Measurements from ENCODE around the gene OLFM4. TPM values are rescaled to one million over a fixed set of nuclear protein-coding genes. Genes with fewer than 3 reads are reported as not detected.

OLFM4 gene
- total RNA-seq, 1 donor from 2014 or later = not detected

- Mint-ChIP-seq H3K4me3 (no peak overlapping the region), H3K27ac (no peak overlapping the region), H3K9me3 (no peaks in the 10 kb centered on the region), H3K4me1 (peaks cover 6% of the 10 kb centered on the region), H3K27me3 (ENCODE audit: low read depth) (peaks cover 47% of the 10 kb centered on the region), H3K36me3 (no peaks in the 10 kb centered on the region)
- no peak for DNase-seq (ENCODE audit: low spot score in 2 of 2, unreplicated experiment in 2 of 2)
- TF ChIP-seq CTCF (IDR thresholded peaks at IDR 0.05; ENCODE audit: unreplicated experiment) = no peak
Measured at GRCh38 chr13:53058065-53058679, 29.6 kb downstream of the OLFM4 start.

DNA sequence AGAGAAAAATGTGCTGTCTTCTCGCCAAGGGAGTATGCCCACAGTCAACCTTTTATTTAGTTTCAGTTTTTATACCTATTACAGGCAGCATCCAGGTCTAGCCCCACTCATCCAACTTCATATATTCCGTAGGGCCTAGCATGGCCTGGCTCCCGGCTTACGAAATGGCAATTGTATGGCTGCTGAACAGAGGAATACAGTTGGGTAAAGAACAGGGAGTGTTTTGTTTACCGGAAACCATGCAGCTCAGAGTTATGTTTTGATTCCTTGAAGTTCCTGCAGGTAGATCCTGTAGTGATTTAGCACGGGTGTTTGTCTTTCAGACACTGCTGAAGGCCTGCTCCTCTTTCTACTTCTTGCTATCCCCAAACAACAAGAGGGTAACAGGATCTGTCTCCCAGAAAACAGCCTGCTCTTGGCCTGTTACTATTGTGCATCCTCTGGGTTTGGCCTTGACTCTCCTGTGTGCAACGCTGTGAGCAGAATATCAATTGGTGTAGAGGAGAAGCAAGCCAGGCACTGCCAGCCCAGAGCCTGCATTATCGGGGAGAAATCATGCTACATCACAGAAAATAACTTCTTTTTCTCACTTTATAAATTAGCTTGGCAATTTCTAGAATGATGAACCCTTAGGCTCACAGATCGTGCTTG, 32.4 kb downstream of the OLFM4 start:
- Mint-ChIP-seq H3K4me3 (no peak overlapping the region), H3K27me3 (ENCODE audit: low read depth) (peaks cover 49% of the 10 kb centered on the region), H3K4me1 (peaks cover 10% of the 10 kb centered on the region), H3K9me3 (no peaks in the 10 kb centered on the region), H3K27ac (no peak overlapping the region), H3K36me3 (no peaks in the 10 kb centered on the region)
- DNase-seq (ENCODE audit: low spot score in 2 of 2, unreplicated experiment in 2 of 2) = no peak
- TF ChIP-seq CTCF (IDR thresholded peaks at IDR 0.05; ENCODE audit: unreplicated experiment) = no peak

- peaks cover 30% of the 10 kb centered on the region for H3K27me3 Mint-ChIP-seq (ENCODE audit: low read depth)
- no peak for DNase-seq (ENCODE audit: low spot score in 2 of 2, unreplicated experiment in 2 of 2)
- no peak for TF ChIP-seq CTCF (IDR thresholded peaks at IDR 0.05; ENCODE audit: unreplicated experiment)
- no peak overlapping the region for H3K27ac Mint-ChIP-seq
- H3K9me3 Mint-ChIP-seq = no peaks in the 10 kb centered on the region
- H3K36me3 Mint-ChIP-seq = no peaks in the 10 kb centered on the region
- no peak overlapping the region for H3K4me3 Mint-ChIP-seq
- H3K4me1 Mint-ChIP-seq = peaks cover 28% of the 10 kb centered on the region
Measured at GRCh38 chr13:53064731-53065130, 36.1 kb downstream of the OLFM4 start.

- Mint-ChIP-seq H3K9me3 (no peaks in the 10 kb centered on the region), H3K27me3 (ENCODE audit: low read depth) (peaks cover 26% of the 10 kb centered on the region), H3K27ac (no peak overlapping the region), H3K36me3 (no peaks in the 10 kb centered on the region), H3K4me1 (peaks cover 29% of the 10 kb centered on the region), H3K4me3 (no peak overlapping the region)
- DNase-seq (ENCODE audit: low spot score in 2 of 2, unreplicated experiment in 2 of 2) = no peak
- TF ChIP-seq CTCF (IDR thresholded peaks at IDR 0.05; ENCODE audit: unreplicated experiment) = no peak
Measured at GRCh38 chr13:53066411-53066810, 37.8 kb downstream of the OLFM4 start.

DNA sequence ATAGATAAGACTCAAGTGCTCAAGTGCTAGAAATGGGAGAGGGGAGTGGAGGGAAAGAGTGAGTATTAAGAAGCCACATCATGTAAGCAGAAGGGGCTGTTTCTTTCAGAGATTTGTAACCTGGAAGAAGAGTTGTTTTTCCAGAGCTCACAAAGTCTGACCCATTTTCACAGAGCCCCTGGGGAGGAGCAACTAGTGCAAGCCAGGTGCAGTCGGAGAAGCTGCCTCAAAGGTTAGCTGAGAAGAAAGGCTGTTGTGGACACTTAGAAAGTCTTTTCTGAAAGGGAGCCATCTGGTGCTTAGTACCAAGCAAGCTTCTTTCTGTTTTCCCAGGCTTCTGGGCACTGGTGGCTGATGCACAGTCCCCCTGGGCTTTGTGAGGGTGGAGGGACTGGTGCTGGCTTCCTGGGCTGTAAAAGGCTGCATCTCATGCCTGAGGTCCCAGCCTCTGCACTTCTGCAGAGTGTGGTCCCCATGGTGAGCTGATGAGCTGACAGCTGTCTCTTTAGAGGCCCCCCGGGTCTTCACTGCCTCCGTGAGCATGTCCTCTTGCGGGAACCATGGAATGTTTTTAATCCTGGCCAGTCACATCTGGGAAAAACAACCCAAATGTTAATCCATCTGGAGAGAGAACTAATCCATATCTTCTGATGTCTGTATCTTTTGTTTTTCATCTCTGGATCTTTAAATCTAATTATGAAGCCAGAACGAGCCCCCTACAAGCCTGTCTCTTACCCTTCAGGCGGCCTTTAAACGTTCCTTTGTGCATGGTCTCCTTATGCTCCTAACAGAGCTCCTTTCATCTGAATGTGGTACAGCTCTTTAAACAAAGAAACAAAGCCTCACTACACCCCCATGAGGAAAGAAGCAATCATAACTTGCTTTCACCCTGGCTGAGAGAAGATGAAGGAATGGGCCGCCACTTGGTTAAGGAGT, 40.2 kb downstream of the OLFM4 start:
- no peak for DNase-seq (ENCODE audit: low spot score in 2 of 2, unreplicated experiment in 2 of 2)
- H3K27me3 Mint-ChIP-seq (ENCODE audit: low read depth) = peaks cover 10% of the 10 kb centered on the region
- H3K4me3 Mint-ChIP-seq = no peak overlapping the region

More for the DNA sequence above, 40.2 kb downstream of the OLFM4 start:
- Mint-ChIP-seq H3K4me1 (peaks cover 33% of the 10 kb centered on the region), H3K9me3 (no peaks in the 10 kb centered on the region), H3K36me3 (no peaks in the 10 kb centered on the region), H3K27ac (no peak overlapping the region)
- TF ChIP-seq CTCF (IDR thresholded peaks at IDR 0.05; ENCODE audit: unreplicated experiment) = no peak
